COLO829 (cell line): ENCODE results near the gene MRPL43.

ENCODE experiments used
- DNase-seq: peaks from one replicate; pipeline ENCODE4 v3.0.0; 2012; ENCODE audit warnings: low spot score

Gene MRPL43

GRCh38 chr10:101002456-101002855 lies 15.2 kb upstream of the MRPL43 start:
- DNase-seq = no peak

DNA sequence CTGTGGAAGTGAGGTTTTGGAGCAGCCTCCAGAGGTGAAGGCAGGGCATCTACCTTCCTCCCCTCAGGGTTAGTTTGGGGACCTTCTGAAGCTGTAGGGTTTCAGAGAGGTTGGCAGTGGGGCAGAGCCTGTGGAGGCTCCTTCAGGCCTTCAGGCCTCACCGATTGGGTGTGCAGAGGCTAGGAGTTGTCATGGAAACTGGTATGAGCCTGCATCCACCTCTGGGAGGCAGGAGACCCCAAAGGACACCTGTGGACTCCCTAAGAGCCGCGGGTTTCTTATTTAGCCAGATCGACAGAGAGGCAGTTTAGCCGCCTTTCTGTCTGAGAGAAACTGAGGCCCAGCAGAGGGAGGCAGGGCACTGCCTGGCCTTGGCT lies 14.3 kb upstream of the MRPL43 start:
- DNase-seq = no peak

GRCh38 chr10:101000915-101001658 lies 13.8 kb upstream of the MRPL43 start:
- no peak for DNase-seq

DNA sequence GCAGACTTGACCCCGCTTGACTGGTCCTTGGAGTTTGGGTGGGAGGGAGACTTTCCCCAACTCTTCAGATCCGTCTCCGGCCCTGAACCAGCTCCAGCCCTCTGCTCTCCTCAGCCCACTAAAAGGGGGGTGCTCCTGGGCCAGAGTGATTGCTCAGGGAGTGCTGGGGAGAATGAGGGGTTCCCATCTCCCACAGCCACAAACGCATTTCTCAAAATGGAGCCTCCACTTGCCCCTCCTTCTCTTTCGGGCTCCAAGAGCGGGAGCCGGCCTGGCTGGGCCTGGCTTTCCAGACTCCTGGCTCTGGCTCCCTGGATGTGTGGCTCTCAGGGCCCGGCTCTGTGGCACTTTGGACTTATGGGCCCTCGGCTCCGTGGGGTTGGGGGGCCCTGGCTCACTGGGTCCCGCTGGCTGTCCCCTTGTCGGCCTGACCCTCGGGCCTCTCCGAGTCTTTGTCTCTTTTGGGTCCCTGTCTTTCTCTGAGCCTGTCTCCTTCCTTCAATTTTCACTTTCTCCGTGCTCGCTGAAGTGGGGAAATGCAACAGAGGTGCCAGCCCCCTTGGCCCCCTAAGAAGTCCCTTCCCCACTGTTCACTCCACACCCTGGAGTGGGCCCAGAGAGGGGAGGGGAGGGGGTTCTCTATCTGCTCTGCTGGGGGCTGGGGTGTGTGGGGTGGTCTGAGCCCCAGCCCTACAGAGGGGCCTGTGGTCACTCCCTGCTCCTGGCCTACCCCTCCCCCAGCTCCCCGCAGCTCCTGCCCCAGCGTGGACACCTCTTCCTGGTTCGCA lies 13.0 kb upstream of the MRPL43 start:
- DNase-seq = no peak

DNA sequence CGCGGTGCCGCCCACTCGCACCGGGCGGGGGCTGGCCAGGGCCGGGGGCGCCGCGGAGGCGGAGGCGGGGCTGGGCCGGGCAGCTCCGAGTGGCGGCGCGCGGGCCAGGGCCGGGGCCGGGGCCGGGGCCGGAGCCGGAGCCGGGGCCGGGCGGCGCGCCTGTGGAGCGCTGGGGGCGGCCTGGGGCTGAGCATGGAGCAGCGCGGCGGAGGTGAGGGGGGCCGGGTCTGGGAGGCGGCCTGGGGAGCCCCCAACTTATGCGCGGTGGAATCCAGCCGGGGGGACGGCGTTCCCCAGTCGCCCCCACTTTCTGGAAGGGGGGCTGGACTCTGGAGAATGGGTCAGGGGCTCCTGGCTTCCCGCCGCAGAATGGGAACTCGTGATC lies 12.4 kb upstream of the MRPL43 start, which contains the start of gene LZTS2:
LZTS2 (plus strand) TSS at position 67 of the 385 bp plus-strand sequence. CDS start 2,731 bp downstream, outside the sequence.
- DNase-seq = no peak

- no peak for DNase-seq
Measured at GRCh38 chr10:100998991-100999741, 11.9 kb upstream of the MRPL43 start.

- DNase-seq = peak; percentile 65
Measured at GRCh38 chr10:100998183-100998990, 11.1 kb upstream of the MRPL43 start.

DNA sequence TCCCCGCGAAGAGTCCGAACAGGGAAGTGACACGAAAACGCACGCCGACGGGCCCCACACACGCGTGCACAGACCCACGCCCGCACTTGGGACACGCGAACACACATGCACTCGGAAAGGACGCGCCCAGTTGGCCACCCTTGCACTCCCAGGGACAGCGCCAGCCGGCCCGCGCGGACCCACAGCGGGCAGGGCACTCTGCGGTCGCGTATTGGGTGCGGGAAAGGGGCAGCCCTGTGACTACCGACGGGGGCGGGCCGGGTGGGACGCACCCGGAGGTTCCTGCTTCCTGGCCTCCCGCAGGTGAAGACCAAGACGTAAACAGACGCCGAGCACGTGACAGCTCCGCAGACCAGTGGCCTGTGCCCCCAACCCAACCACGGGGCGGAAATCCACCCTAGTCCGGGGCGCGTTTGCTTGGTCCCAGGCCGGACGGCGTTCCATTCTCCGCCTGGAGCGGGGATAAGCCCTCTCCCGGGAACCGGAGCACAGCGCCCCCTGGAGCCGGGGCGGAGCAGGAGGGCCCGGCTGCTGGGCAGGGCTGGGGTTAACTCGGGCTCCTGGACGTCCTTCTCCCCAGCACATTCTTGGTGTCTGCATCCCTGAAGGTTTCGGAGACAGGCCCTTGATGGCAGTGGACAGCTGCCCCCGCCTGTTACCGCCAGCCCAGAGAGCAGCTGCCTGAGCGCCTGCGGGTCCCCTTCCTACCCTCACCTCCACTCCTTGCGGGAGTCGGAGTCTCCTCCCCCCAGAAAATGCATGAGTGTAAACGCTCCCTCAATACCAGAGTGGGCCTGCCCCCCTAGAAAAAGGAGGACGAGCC lies 10.3 kb upstream of the MRPL43 start:
- DNase-seq = peak; percentile 55

GRCh38 chr10:100996678-100997359 lies 9.5 kb upstream of the MRPL43 start:
- DNase-seq = no peak

GRCh38 chr10:100995181-100995580 lies 7.9 kb upstream of the MRPL43 start:
- no peak for DNase-seq

GRCh38 chr10:100993986-100994708 lies 6.8 kb upstream of the MRPL43 start:
- DNase-seq = no peak

- no peak for DNase-seq
Measured at GRCh38 chr10:100989088-100989487, 1.8 kb upstream of the MRPL43 start.

- DNase-seq = no peak
Measured at GRCh38 chr10:100988166-100988565, 869 bp upstream of the MRPL43 start.

GRCh38 chr10:100987685-100988049 lies 370 bp upstream of the MRPL43 start:
- DNase-seq = no peak

GRCh38 chr10:100986623-100986951 lies 710 bp downstream of the MRPL43 start:
- no peak for DNase-seq

DNA sequence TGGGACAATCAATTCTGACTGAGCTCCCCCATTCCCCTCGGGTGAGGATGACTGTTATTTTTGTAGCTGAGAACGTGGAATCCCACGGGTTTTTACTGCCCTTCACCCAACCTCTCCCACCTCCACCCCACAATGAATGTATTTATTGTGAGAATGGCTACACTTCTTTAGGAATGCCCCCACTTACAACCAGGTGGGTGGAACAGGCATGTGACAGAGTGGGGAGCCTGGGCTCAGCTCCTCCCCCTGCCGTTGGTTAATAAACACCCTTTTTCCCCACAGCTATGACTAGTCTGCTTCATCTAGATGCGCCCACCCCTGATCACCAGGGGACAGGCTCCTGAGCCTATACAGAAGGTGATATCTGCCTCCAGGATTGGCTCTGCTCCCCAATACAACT lies 2.0 kb downstream of the MRPL43 start:
- no peak for DNase-seq

DNA sequence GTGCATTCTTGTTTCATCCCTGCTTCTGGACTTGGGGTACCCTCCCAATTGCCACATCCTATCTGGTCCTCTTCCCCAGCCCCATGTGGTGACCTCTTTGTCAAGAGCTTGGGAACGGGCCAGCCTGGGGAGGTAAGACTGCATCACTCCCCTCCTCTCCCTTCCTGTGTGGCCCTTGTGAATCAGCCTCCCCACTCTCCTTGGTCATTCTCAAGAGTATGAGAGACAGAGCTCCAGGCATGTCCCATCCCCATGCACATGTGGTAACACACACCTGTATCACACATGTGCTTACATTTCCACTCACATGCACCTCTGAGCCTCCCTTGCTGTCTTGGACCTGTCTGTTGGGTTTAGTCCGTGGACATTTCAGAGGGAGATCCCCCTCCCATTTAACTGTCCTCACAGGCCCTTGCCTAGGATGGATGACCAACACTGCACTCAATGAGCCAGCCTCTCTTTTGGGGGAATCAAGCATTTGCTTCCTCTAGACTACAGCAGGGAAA lies 2.6 kb downstream of the MRPL43 start:
- no peak for DNase-seq

GRCh38 chr10:100983868-100984671 lies 3.2 kb downstream of the MRPL43 start:
- no peak for DNase-seq
